H9 (cell line): Measurements from ENCODE around the gene ADAMTSL2. TPM values are rescaled to one million over a fixed set of nuclear protein-coding genes. Genes with fewer than 3 reads are reported as not detected.

Experiments
- DNase-seq: peaks from one replicate; pipeline ENCODE4 v3.0.0-alpha.2; 2017
- H2AFZ ChIP-seq: one replicate; pipeline ENCODE4 v1.6.1; 2013; ENCODE audit warnings: mild to moderate bottlenecking, low read length, control low read depth, moderate library complexity
- H2AK5ac ChIP-seq: 2 replicates; pipeline ENCODE4 v1.6.1; 2013; ENCODE audit warnings: low read length, control low read depth, mixed read lengths; ENCODE audit not compliant: insufficient read length
- H2BK120ac ChIP-seq: one replicate; pipeline ENCODE4 v1.6.1; 2013; ENCODE audit warnings: low read depth, mild to moderate bottlenecking, low read length, control low read depth, inconsistent platforms; ENCODE audit not compliant: poor library complexity, severe bottlenecking
- H2BK12ac ChIP-seq: 2 replicates; pipeline ENCODE4 v1.6.1; 2013; ENCODE audit warnings: low read length, control low read depth, mixed read lengths, low read depth; ENCODE audit not compliant: insufficient read length
- H2BK15ac ChIP-seq: 2 replicates; pipeline ENCODE4 v1.6.1; 2013; ENCODE audit warnings: low read depth, low read length, control low read depth
- H2BK20ac ChIP-seq: one replicate; pipeline ENCODE4 v1.6.1; 2013; ENCODE audit warnings: low read depth, mild to moderate bottlenecking, low read length, control low read depth, inconsistent platforms; ENCODE audit not compliant: poor library complexity, severe bottlenecking
- H2BK5ac ChIP-seq: 2 replicates; pipeline ENCODE4 v1.6.1; 2013; ENCODE audit warnings: low read length, control low read depth, mixed read lengths; ENCODE audit not compliant: insufficient read length
- H3K14ac ChIP-seq: 2 replicates; pipeline ENCODE4 v1.6.1; 2013; ENCODE audit warnings: low read length, control low read depth; ENCODE audit not compliant: insufficient read depth
- H3K18ac ChIP-seq: 2 replicates; pipeline ENCODE4 v1.6.1; 2013; ENCODE audit warnings: low read depth, mild to moderate bottlenecking, mixed read lengths, low read length, control low read depth; ENCODE audit not compliant: insufficient read length
- H3K23ac ChIP-seq: 2 replicates; pipeline ENCODE4 v1.6.1; 2013; ENCODE audit warnings: low read length, control low read depth, mixed read lengths, low read depth; ENCODE audit not compliant: insufficient read length
- H3K23me2 ChIP-seq: 2 replicates; pipeline ENCODE4 v1.6.1; 2013; ENCODE audit warnings: low read depth, mild to moderate bottlenecking, mixed read lengths, low read length, control low read depth; ENCODE audit not compliant: insufficient read length, poor library complexity, severe bottlenecking
- H3K27ac ChIP-seq: 2 replicates; pipeline ENCODE4 v1.5.1; 2013; ENCODE audit warnings: low read length, control low read depth, mixed read lengths, low read depth; ENCODE audit not compliant: insufficient read length
- H3K27me3 ChIP-seq: 2 replicates; pipeline ENCODE4 v1.6.1; 2013; ENCODE audit warnings: low read length, control low read depth, inconsistent platforms; ENCODE audit not compliant: insufficient read depth
- H3K4ac ChIP-seq: 2 replicates; pipeline ENCODE4 v1.6.1; 2013; ENCODE audit warnings: low read depth, mild to moderate bottlenecking, control low read depth, inconsistent platforms, low read length, moderate library complexity
- H3K4me1 ChIP-seq: 2 replicates; pipeline ENCODE4 v1.6.1; 2013; ENCODE audit warnings: low read length, control low read depth, inconsistent platforms; ENCODE audit not compliant: insufficient read depth
- H3K4me2 ChIP-seq: 2 replicates; pipeline ENCODE4 v1.6.1; 2013; ENCODE audit warnings: low read length, control low read depth, mixed read lengths; ENCODE audit not compliant: insufficient read length, insufficient read depth
- H3K56ac ChIP-seq: 2 replicates; pipeline ENCODE4 v1.6.1; 2013; ENCODE audit warnings: low read depth, mild to moderate bottlenecking, mixed read lengths, low read length, control low read depth; ENCODE audit not compliant: insufficient read length
- H3K79me1 ChIP-seq: 2 replicates; pipeline ENCODE4 v1.6.1; 2013; ENCODE audit warnings: low read depth, mild to moderate bottlenecking, moderate library complexity, low read length, control low read depth, inconsistent platforms; ENCODE audit not compliant: insufficient read depth, poor library complexity, severe bottlenecking
- H3K79me2 ChIP-seq: 2 replicates; pipeline ENCODE4 v1.6.1; 2013; ENCODE audit warnings: low read length, control low read depth, inconsistent platforms; ENCODE audit not compliant: insufficient read depth
- H3K9ac ChIP-seq: 2 replicates; pipeline ENCODE4 v1.6.1; 2013; ENCODE audit warnings: low read length, control low read depth, mixed read lengths; ENCODE audit not compliant: insufficient read length; ENCODE audit errors: extremely low read depth
- H3K9me3 ChIP-seq: one replicate; pipeline ENCODE4 v1.6.1; 2013; ENCODE audit warnings: low read depth, low read length, inconsistent platforms; ENCODE audit not compliant: control insufficient read depth
- H3T11ph ChIP-seq: one replicate; pipeline ENCODE4 v1.6.1; 2013; ENCODE audit warnings: mild to moderate bottlenecking, low read length, control low read depth, inconsistent platforms
- H4K20me1 ChIP-seq: one replicate; pipeline ENCODE4 v1.6.1; 2013; ENCODE audit not compliant: control insufficient read depth, insufficient read length, insufficient read depth
- H4K5ac ChIP-seq: 2 replicates; pipeline ENCODE4 v1.6.1; 2013; ENCODE audit warnings: low read depth, mild to moderate bottlenecking, mixed read lengths, low read length, control low read depth; ENCODE audit not compliant: insufficient read length
- H4K8ac ChIP-seq: replicated peaks from 2 replicates; pipeline ENCODE4 v1.6.1; 2013; ENCODE audit warnings: low read length, control low read depth, mixed read lengths, low read depth; ENCODE audit not compliant: insufficient read length
- H4K91ac ChIP-seq: 2 replicates; pipeline ENCODE4 v1.6.1; 2013; ENCODE audit warnings: low read depth, mild to moderate bottlenecking, moderate library complexity, mixed read lengths, low read length, control low read depth; ENCODE audit not compliant: insufficient read length
- H3K27ac Mint-ChIP-seq, 3 experiments: 2 replicates in 2 of 3; 3 replicates in 1 of 3; pipeline ENCODE4 v1.8.0; 2020 to 2021; ENCODE audit warnings: mixed read lengths in 3 of 3, mild to moderate bottlenecking in 1 of 3, moderate library complexity in 1 of 3
- H3K27me3 Mint-ChIP-seq: 2 replicates; pipeline ENCODE4 v1.8.0; 2021; ENCODE audit warnings: low read depth, mild to moderate bottlenecking, moderate library complexity, mixed read lengths
- H3K36me3 Mint-ChIP-seq, 3 experiments: 2 replicates in 2 of 3; 3 replicates in 1 of 3; pipeline ENCODE4 v1.8.0; 2020 to 2021; ENCODE audit warnings: low read depth in 3 of 3, mixed read lengths in 3 of 3; ENCODE audit not compliant: insufficient read depth in 1 of 3
- H3K4me1 Mint-ChIP-seq, 2 experiments: 2 replicates each; pipeline ENCODE4 v1.8.0; 2020; ENCODE audit warnings: mixed read lengths in 2 of 2
- H3K4me3 Mint-ChIP-seq, 2 experiments: 2 replicates in 1 of 2; 3 replicates in 1 of 2; pipeline ENCODE4 v1.8.0; 2020 to 2021; ENCODE audit warnings: mild to moderate bottlenecking in 2 of 2, mixed read lengths in 2 of 2, moderate library complexity in 1 of 2
- H3K9me3 Mint-ChIP-seq, 2 experiments: 2 replicates in 1 of 2; 3 replicates in 1 of 2; pipeline ENCODE4 v1.8.0; 2020; ENCODE audit warnings: mild to moderate bottlenecking in 2 of 2, mixed read lengths in 2 of 2, moderate library complexity in 1 of 2
- WGBS: extraction: QIAGEN DNeasy Blood & Tissue Kit; methylation state at CpG from one replicate; pipeline ENCODE4 v1.1.7; 2013; ENCODE audit warnings: missing lambda C conversion rate, low lambda C conversion rate, mixed read lengths; ENCODE audit not compliant: insufficient read length; ENCODE audit errors: extremely low coverage; 5-methylcytosine and 5-hydroxymethylcytosine counted together
- total RNA-seq: library from RNA; stranded (reverse); gene quantifications from 2 replicates; pipeline ENCODE4 v1.2.1, GENCODE V29; 2021
- TF ChIP-seq, protein P1 (sequence below): fragments of 200-600 bp; sonication (generic); conservative IDR thresholded peaks from 3 replicates; pipeline ENCODE4 v1.8.0; 2021; ENCODE audit warnings: antibody characterized with exemption, mild to moderate bottlenecking

The ADAMTSL2 gene
- total RNA-seq, 1 experiment from 2014 or later: 0.61 TPM

DNA sequence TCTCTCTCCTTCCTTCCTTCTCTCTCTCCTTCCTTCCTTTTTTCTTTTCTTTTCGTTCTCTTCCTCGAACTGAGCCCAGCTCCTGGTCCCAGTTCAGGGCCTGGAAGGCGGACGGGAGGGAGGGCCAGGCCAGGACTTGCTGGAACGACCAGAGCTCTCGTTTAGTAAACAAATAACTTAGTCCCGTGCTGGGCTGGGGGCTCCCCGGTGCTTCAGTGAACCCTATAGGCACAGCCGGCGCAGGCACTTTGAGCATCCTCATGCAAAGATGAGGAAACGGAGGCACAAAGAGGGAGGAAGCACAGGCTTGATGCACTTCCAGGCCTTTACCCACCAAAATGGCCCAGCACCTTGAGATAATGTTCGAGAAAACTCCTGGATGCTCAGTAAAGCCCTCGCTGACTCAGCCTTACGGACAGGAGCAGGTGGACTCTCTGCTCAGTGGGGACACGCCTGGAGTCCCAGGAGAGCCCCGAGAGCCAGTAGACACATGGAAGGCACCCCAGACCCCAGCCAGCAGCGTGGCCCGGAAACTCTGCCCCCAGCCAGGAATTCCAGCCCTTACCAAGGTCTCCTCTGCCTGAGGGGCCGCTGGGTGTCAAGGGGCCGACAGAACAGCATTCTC, 55.8 kb downstream of the ADAMTSL2 start:
- Mint-ChIP-seq H3K9me3 (peaks cover 3 to 4% of the 10 kb centered on the region in 2 experiments), H3K4me1 (peaks cover 7 to 11% of the 10 kb centered on the region in 2 experiments), H3K27ac (peak overlapping the region in 1 of 3 experiments; percentile 55; a peak in 1 of 7 replicates), H3K4me3 (no peak overlapping the region), H3K27me3 (peaks cover 4% of the 10 kb centered on the region), H3K36me3 (peaks cover 0 to 2% (median 2%) of the 10 kb centered on the region in 3 experiments; a peak in 2 of 7 replicates)
- Histone ChIP-seq H3K79me2 (no peaks in the 10 kb centered on the region), H3K27me3 (no peaks in the 10 kb centered on the region), H4K8ac (no peak overlapping the region), H3K4ac (no peak overlapping the region), H2BK120ac (no peak overlapping the region), H3K79me1 (no peaks in the 10 kb centered on the region), H3K4me1 (no peaks in the 10 kb centered on the region), H2BK15ac (no peak overlapping the region), H3K27ac (no peak overlapping the region), H4K91ac (no peak overlapping the region), H3K4me2 (no peak overlapping the region), H3K14ac (no peak overlapping the region), H3K9me3 (no peaks in the 10 kb centered on the region), H3K23ac (no peak overlapping the region), H4K5ac (no peak overlapping the region), H3K23me2 (no peaks in the 10 kb centered on the region), H2AK5ac (no peak overlapping the region), H3K9ac (no peak overlapping the region), H3T11ph (no peak overlapping the region), H4K20me1 (no peaks in the 10 kb centered on the region), H3K56ac (no peak overlapping the region), H3K18ac (no peak overlapping the region), H2BK12ac (no peak overlapping the region), H2BK5ac (no peak overlapping the region), H2BK20ac (no peak overlapping the region), H2AFZ (no peak overlapping the region)
- DNase-seq: no peak
- WGBS: no CpG with 5 or more reads among the region's 20 CpGs
- TF ChIP-seq, protein P1, sequence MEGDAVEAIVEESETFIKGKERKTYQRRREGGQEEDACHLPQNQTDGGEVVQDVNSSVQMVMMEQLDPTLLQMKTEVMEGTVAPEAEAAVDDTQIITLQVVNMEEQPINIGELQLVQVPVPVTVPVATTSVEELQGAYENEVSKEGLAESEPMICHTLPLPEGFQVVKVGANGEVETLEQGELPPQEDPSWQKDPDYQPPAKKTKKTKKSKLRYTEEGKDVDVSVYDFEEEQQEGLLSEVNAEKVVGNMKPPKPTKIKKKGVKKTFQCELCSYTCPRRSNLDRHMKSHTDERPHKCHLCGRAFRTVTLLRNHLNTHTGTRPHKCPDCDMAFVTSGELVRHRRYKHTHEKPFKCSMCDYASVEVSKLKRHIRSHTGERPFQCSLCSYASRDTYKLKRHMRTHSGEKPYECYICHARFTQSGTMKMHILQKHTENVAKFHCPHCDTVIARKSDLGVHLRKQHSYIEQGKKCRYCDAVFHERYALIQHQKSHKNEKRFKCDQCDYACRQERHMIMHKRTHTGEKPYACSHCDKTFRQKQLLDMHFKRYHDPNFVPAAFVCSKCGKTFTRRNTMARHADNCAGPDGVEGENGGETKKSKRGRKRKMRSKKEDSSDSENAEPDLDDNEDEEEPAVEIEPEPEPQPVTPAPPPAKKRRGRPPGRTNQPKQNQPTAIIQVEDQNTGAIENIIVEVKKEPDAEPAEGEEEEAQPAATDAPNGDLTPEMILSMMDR: no peak
